ENCODE results near the gene CAMTA1.
A peak's percentile ranks its signal among the peaks of the same experiment; 100 is the strongest.

CAMTA1 gene

GRCh38 chr1:7043191-7043549, 257.9 kb downstream of the CAMTA1 start:
- H3K4me3 ChIP-seq (ENCODE audit: low read depth, low read length) = no peak overlapping the region
- no peak for DNase-seq (ENCODE audit: low read depth)
- TF ChIP-seq, protein P1, sequence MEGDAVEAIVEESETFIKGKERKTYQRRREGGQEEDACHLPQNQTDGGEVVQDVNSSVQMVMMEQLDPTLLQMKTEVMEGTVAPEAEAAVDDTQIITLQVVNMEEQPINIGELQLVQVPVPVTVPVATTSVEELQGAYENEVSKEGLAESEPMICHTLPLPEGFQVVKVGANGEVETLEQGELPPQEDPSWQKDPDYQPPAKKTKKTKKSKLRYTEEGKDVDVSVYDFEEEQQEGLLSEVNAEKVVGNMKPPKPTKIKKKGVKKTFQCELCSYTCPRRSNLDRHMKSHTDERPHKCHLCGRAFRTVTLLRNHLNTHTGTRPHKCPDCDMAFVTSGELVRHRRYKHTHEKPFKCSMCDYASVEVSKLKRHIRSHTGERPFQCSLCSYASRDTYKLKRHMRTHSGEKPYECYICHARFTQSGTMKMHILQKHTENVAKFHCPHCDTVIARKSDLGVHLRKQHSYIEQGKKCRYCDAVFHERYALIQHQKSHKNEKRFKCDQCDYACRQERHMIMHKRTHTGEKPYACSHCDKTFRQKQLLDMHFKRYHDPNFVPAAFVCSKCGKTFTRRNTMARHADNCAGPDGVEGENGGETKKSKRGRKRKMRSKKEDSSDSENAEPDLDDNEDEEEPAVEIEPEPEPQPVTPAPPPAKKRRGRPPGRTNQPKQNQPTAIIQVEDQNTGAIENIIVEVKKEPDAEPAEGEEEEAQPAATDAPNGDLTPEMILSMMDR (conservative IDR thresholded peaks at IDR 0.05; ENCODE audit: low read depth, low read length) = no peak

DNA sequence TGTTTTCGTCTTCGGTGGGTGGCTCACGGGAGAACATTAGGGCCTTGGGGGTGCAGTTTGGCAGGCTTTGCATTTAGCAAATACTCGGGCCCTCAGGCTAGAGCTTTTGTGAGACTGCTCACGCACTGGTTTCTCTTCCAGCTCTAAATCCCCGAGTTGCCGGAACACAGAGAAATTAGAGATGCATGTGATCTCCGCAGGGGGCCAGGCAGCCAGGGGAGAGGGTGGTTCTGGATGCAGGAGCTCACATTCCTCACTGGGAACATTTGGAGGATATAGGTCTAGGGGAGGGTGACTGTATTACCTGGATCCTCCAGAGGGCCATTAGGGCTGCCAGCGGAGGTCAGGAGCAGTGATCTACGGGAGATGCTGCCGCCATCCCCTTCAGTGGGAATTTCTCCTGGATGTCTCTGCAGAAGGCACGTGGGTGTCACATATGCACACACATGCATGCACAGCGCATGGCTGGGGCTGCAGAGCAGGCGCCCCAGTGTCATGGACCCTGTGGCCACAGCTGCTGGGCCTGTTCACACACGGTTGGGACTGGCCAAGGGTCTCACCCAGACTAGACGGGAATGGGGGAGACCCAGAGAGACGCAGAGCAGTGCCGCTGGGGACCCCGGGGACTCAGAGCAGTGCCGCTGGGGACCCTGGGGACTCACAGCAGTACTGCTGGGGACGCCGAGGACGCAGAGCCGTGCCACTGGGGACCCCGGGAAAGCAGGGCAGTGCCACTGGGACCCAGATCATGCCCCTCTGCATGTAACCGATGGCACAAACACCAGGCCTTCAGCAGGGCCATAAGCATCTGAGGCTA, 258.7 kb downstream of the CAMTA1 start:
- TF ChIP-seq, protein P1 (conservative IDR thresholded peaks at IDR 0.05; ENCODE audit: low read depth, low read length) = no peak
- no peak for DNase-seq (ENCODE audit: low read depth)
- no peak overlapping the region for H3K4me3 ChIP-seq (ENCODE audit: low read depth, low read length)

- TF ChIP-seq, protein P1 (conservative IDR thresholded peaks at IDR 0.05; ENCODE audit: low read depth, low read length) = no peak
- no peak overlapping the region for H3K4me3 ChIP-seq (ENCODE audit: low read depth, low read length)
- DNase-seq (ENCODE audit: low read depth) = no peak
Observed at GRCh38 chr1:7045897-7046296, 260.6 kb downstream of the CAMTA1 start.

DNA sequence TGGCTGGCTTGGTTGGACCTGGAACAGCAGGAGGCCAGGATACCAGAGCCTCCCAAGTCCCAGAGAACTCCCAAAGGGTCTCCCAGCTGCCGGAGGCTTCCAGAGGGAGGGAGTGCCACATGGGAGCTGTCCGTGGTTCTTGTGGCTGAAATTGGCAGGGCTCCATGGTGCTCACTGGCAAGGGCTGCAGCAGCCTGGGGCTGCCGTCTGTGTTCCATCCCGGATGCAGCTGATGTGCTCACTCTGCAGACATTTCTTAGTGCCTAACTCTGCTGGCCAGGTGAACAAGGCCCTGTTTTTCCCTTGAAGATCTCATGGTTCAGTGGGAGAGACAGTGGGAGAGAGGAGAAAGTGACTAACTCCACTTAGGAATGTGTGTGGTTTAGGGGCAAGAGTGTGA, 261.1 kb downstream of the CAMTA1 start:
- peak; percentile 84 for DNase-seq (ENCODE audit: low read depth)
- H3K4me3 ChIP-seq (ENCODE audit: low read depth, low read length) = no peak overlapping the region
- TF ChIP-seq, protein P1 (conservative IDR thresholded peaks at IDR 0.05; ENCODE audit: low read depth, low read length) = peak; percentile 2

- TF ChIP-seq, protein P1 (conservative IDR thresholded peaks at IDR 0.05; ENCODE audit: low read depth, low read length) = no peak
- DNase-seq (ENCODE audit: low read depth) = peak; percentile 2
- no peak overlapping the region for H3K4me3 ChIP-seq (ENCODE audit: low read depth, low read length)
Observed at GRCh38 chr1:7046891-7047290, 261.6 kb downstream of the CAMTA1 start.

- TF ChIP-seq, protein P1 (conservative IDR thresholded peaks at IDR 0.05; ENCODE audit: low read depth, low read length) = no peak
- DNase-seq (ENCODE audit: low read depth) = no peak
- H3K4me3 ChIP-seq (ENCODE audit: low read depth, low read length) = no peak overlapping the region
Observed at GRCh38 chr1:7047866-7048265, 262.6 kb downstream of the CAMTA1 start.

GRCh38 chr1:7048395-7048794, 263.1 kb downstream of the CAMTA1 start:
- TF ChIP-seq, protein P1 (conservative IDR thresholded peaks at IDR 0.05; ENCODE audit: low read depth, low read length) = no peak
- no peak for DNase-seq (ENCODE audit: low read depth)
- no peak overlapping the region for H3K4me3 ChIP-seq (ENCODE audit: low read depth, low read length)

Measured in choroid plexus epithelial cell (primary cell).